Measurements from ENCODE around the gene ANKRD11.

- TF ChIP-seq CTCF (IDR thresholded peaks at IDR 0.05; ENCODE audit: low read depth, low read length, poor library complexity, severe bottlenecking) (no peak), EZH2phosphoT487 (IDR thresholded peaks at IDR 0.05; ENCODE audit: borderline replicate concordance, low read length) (no peak)
Measured at GRCh38 chr16:89349947-89350633, 140.3 kb downstream of the ANKRD11 start.

All from DOHH2 (cell line).